Measurements from ENCODE around the gene CYTH1.

CYTH1 gene

GRCh38 chr17:78693346-78694083 lies 88.6 kb downstream of the CYTH1 start:
- DNase-seq (ENCODE audit: low read depth in 2 of 2): no peak

- no peak for DNase-seq (ENCODE audit: low read depth in 2 of 2)
Measured at GRCh38 chr17:78692460-78693010, 89.5 kb downstream of the CYTH1 start.

DNA sequence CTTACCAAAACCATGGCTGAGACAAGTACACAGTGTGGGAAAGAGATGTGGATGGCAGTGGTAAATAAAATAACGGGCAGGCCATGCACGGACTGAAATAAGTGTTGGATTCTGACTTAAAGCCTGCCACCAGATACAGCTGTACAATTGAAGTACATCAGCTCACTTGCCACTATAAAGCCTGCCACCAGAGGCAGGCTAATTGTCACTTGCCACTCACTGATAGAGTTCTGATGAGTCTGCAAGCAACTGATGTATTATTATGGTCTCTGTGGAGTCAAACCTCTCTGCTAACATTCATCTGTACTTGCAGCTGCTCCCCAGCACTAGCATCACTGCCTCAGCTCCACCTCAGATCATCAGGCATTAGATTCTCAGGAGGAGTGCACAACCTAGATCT lies 93.0 kb downstream of the CYTH1 start:
- DNase-seq (ENCODE audit: low read depth in 2 of 2): no peak

- no peak for DNase-seq (ENCODE audit: low read depth in 2 of 2)
Measured at GRCh38 chr17:78687944-78688343, 94.1 kb downstream of the CYTH1 start.

GRCh38 chr17:78687125-78687524 lies 94.9 kb downstream of the CYTH1 start:
- DNase-seq (ENCODE audit: low read depth in 2 of 2): no peak

- no peak for DNase-seq (ENCODE audit: low read depth in 2 of 2)
Measured at GRCh38 chr17:78684026-78684425, 98.0 kb downstream of the CYTH1 start.

GRCh38 chr17:78683408-78683961 lies 98.6 kb downstream of the CYTH1 start:
- DNase-seq (ENCODE audit: low read depth in 2 of 2): no peak

GRCh38 chr17:78682363-78682762 lies 99.7 kb downstream of the CYTH1 start:
- DNase-seq (ENCODE audit: low read depth in 2 of 2): no peak

DNA sequence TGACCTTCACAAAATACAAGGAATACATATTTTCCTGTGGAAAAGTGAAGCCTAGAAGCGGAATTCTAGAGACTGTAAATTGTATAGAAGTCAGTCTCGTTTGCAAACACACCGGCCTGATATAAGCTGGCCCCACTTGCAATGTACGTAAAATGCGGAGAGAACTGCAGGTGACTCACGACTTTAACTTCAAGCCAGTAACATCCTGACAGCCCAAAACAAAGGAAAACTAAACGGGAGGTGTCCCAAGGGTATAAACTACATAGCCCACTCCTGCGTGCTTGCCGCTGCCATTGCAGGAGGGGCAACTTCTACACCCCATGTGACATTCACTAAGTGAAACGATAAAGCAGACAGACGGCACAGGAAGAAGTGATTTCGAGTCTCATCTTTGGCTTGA lies 101.6 kb downstream of the CYTH1 start:
- DNase-seq (ENCODE audit: low read depth in 2 of 2): no peak

DNA sequence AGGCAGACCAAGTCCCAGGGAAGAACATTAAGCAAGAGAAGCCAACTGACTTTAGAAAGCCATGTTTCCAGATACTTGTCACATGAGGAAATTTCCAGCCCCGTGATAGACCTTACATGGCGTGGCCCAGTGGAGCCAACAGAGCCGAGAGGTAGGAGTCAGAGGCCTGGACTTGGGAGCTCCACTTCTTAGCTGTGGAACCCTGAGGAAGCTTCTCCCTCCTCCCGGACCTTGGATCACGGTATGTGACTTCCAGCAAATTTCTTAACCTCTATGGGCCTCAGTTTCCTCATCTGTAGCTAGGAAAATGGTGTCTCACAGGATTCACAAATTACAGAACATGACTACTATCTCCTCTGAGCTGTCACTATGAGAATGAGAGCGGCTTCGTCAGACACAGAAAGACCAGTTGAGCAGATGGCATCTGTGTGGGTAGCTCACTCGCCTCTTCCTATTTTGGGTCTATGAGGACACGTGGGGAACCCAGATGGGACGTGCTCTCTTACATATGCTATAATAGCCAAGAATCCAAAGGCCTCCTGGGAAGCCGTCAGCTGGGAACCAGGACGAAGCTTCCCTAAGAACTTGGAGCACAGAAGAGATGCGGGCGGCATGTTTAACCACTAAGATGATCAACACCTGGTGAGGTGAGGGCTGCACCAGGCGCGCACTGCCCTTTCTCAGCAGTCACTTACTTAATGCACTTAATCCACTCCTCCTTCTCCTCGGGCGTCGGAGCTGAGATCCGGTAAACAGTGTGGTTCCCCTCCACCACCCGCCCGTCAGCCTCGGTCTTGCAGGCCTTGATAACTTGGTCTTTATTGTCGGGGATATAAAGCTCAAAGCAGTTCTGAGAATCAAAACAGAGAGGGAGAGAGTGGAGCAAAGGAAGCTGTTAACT lies 102.3 kb downstream of the CYTH1 start:
- DNase-seq (ENCODE audit: low read depth in 2 of 2): no peak

- DNase-seq (ENCODE audit: low read depth in 2 of 2): no peak
Measured at GRCh38 chr17:78678711-78679110, 103.4 kb downstream of the CYTH1 start.

DNA sequence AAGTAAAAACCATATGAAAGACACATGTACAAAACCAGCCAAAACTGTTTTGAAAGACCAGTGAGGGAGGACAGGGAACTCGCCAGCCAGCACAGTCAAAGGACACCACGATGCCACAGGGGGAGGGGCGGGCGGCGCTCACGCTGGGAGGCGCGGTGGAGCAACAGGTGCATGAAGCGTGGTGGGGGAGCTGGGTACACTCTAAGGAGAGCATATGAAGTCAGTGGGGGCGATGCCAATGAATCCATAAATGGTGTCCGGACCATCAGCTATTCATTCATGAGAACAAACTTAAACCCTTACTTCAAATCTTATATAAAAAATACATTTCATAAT lies 103.9 kb downstream of the CYTH1 start:
- no peak for DNase-seq (ENCODE audit: low read depth in 2 of 2)

- DNase-seq (ENCODE audit: low read depth in 2 of 2): no peak
Measured at GRCh38 chr17:78677303-78678221, 104.5 kb downstream of the CYTH1 start.

GRCh38 chr17:78676412-78677302 lies 105.4 kb downstream of the CYTH1 start:
- DNase-seq (ENCODE audit: low read depth in 2 of 2): no peak

DNA sequence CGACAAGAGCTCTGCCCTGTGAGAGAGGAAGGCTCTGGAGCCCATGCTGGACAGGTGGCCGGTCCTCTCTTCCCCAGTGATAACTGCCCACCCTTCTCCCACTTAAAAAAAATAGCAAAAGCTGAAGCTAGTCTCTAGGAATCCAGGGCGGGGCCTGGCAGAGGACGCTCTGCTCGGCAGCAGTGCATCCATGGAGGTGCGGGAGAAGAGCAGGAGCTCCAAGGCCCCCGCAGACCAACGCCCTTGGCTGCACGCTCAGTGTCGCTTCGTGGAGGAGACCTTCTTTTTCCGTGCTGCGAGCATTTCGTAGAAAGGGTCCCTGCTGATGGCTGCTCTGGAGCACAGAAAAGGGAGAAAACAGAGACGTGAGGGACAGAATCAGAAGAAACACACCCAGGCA lies 106.2 kb downstream of the CYTH1 start:
- no peak for DNase-seq (ENCODE audit: low read depth in 2 of 2)

DNA sequence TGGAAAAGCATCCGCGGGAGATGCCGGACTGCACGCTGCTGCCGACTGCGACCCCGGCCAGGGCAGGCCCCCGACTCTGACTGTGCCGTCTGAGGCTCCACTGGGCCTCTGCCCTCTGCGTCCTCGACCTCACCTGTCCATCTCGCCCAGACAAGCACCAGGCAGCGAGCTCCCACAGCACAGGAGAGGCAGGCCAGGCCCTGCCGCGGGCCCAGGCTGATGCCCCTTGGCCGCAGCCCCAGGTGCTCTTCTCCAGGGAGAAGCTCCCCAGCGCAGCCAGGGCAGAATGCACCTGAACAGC lies 106.8 kb downstream of the CYTH1 start:
- DNase-seq (ENCODE audit: low read depth in 2 of 2): no peak

GRCh38 chr17:78674595-78675315 lies 107.3 kb downstream of the CYTH1 start:
- DNase-seq (ENCODE audit: low read depth in 2 of 2): no peak

DNA sequence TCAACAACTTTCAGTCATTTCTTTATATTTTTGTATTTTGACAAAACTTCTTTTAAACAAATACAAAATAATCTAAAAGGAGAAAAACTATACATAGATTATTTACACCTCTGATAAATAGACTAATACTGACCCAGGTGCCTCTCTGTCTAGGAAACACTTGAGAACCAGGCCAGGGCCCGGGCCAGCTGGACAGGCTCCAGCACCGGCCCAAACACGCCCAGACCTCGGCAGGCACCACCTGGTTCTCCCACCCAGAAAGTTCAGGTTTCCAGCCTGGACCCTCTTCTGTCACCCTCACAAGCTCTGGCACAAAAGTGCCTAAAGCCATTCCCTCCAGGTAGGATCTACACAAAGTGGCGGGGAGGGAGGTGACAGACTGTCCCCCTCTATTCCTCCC lies 107.9 kb downstream of the CYTH1 start:
- no peak for DNase-seq (ENCODE audit: low read depth in 2 of 2)

DNA sequence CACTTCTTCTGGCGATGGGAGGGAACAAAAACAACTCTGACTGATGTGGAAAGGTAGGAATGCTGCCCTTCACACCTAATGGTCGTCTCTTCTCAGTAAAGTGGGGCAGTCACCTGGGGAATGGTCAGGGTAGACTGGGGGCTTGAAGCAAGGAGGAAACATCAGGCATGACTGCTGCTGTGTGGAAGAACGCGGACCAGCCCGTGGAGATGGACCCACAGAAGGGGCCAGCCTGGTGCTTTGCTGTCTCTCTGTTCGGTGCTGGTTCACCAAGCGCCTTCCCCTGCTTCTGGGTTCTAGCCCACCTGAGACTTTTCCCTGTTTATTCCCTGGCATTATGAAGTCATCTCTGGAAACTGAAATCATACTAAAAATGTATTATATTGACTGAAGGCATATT lies 108.7 kb downstream of the CYTH1 start:
- DNase-seq (ENCODE audit: low read depth in 2 of 2): no peak

DNA sequence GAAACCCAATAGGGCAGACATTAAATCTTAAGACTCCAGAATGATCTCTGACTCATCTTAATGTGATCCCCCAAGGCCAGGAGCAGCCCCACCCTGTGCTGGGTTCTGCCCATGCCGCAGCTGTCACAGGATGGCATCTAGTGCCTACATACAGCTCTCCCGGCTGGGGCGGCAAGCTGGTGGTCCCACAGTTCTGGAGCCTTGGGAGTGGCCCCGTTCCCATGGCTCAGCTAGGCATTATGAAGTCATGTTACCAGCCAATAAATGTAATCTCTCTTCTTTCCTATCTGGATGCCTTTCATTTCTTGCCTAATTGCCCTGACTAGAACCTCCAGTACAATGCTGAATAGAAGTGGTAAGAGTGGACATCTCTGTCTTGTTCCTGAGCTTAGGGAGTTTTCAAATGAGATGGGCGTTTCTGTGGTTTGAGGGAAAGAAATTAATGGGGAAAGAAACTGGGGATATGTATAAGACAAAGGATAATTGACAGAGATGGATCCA lies 109.2 kb downstream of the CYTH1 start:
- DNase-seq (ENCODE audit: low read depth in 2 of 2): no peak
